ENCODE measurements around the gene ZBTB3. TPM values are rescaled to one million over a fixed set of nuclear protein-coding genes. Genes with fewer than 3 reads are reported as not detected.

ZBTB3 gene
- total and polyA plus RNA-seq, 2 donors (not counting 3 experiments of a cell fraction or from before 2014, with no cell fraction given): 3.7 to 6.9 TPM

- Histone ChIP-seq H3K9me1 (replicated peaks; ENCODE audit: control insufficient read depth, extremely low read depth, insufficient read depth, low read length) (no peaks in the 10 kb centered on the region), H3K9me3 (replicated peaks; ENCODE audit: control insufficient read depth, insufficient read depth, low read length) (no peaks in the 10 kb centered on the region), H4K20me1 (replicated peaks; ENCODE audit: control insufficient read depth, extremely low read depth, insufficient read depth, low read length) (no peaks in the 10 kb centered on the region), H3K4me2 (ENCODE audit: insufficient read depth, low read length) (no peak overlapping the region), H2AFZ (ENCODE audit: low read depth, low read length) (no peak overlapping the region), H3K4me3 (replicated peaks in 1 of 3; ENCODE audit: insufficient read depth in 1 of 3, low read depth in 1 of 3, low read length in 3 of 3) (no peak overlapping the region), H3K36me3 (ENCODE audit: control insufficient read depth in 2 of 2, extremely low read depth in 1 of 2, insufficient read depth in 2 of 2, low read length in 2 of 2) (peaks cover 38 to 69% of the 10 kb centered on the region in 2 experiments), H3K9ac (replicated peaks; ENCODE audit: extremely low read depth, insufficient read depth, low read length) (no peak overlapping the region), H3K79me2 (ENCODE audit: control insufficient read depth, insufficient read depth, low read length) (peaks cover 3% of the 10 kb centered on the region), H3K4me1 (ENCODE audit: control insufficient read depth, extremely low read depth, insufficient read depth, low read length) (peaks cover 5% of the 10 kb centered on the region), H3K27ac (ENCODE audit: insufficient read depth, low read depth, low read length) (no peak overlapping the region), H3K27me3 (ENCODE audit: control insufficient read depth in 2 of 2, insufficient read depth in 2 of 2, low read length in 2 of 2) (no peaks in the 10 kb centered on the region)
- no TSS peak for BruUV-seq (replicated peaks)
- CTCF ChIA-PET: interaction anchor here (1.5 to 3.9 kb wide), 3 partner anchors 9 to 10 kb away, joined by 4 to 21 read pairs (median 5); partner anchors contain the start of genes NXF1 and TMEM179B
- POLR2A ChIA-PET: interaction anchor here (0.8 to 2.0 kb wide), 3 partner anchors 10 to 45 kb away, joined by 3 to 7 read pairs (median 4); partner anchors contain the start of gene STX5
- FAIRE-seq (no peak), DNase-seq (ENCODE audit: low read depth, low spot score) (no peak)
- dilution Hi-C loops (cut with MboI; ENCODE audit: extremely low pct_ligation_motif_present, low sequenced_read_pairs): no loop called here
- intact Hi-C loops (cut with micrococcal nuclease): no loop called here
- TF ChIP-seq MYC (IDR thresholded peaks at IDR 0.05; ENCODE audit: low read depth, low read length): no peak
- no peak for TF ChIP-seq MAX (IDR thresholded peaks at IDR 0.05; ENCODE audit: insufficient read depth, insufficient read length)
- no peak for TF ChIP-seq JUN (IDR thresholded peaks at IDR 0.05; ENCODE audit: borderline replicate concordance, insufficient read depth, insufficient read length, low read depth)
- TF ChIP-seq POLR2A (IDR thresholded peaks at IDR 0.05; ENCODE audit: low read depth, low read length): no peak
- TF ChIP-seq GATA2 (IDR thresholded peaks at IDR 0.05; ENCODE audit: insufficient read depth, insufficient read length, low read depth, low read length): no peak
- TF ChIP-seq FOS (IDR thresholded peaks at IDR 0.05; ENCODE audit: borderline replicate concordance, insufficient read depth, low read length): no peak
- no peak for TF ChIP-seq EZH2 (IDR thresholded peaks at IDR 0.05; ENCODE audit: borderline replicate concordance, low read depth, low read length, severe bottlenecking)
- no peak for TF ChIP-seq CTCF (IDR thresholded peaks at IDR 0.05; ENCODE audit: extremely low read depth in 1 of 2, insufficient read depth in 1 of 2, low read depth in 1 of 2, low read length in 2 of 2)
- no peak for TF ChIP-seq POLR2AphosphoS5 (IDR thresholded peaks at IDR 0.05; ENCODE audit: insufficient read depth, low read depth, low read length)
Observed at GRCh38 chr11:62796281-62796680, 42.3 kb upstream of the ZBTB3 start.
